SH-SY5Y (cell line): Measurements from ENCODE around the gene ALS2CL.

Source experiments
- GATA2 ChIP-seq: IDR thresholded peaks from 2 replicates; pipeline ENCODE4 v1.6.1; 2011; ENCODE audit warnings: mild to moderate bottlenecking, low read depth, low read length
- GATA3 ChIP-seq: IDR thresholded peaks from 2 replicates; pipeline ENCODE4 v1.6.1; 2011; ENCODE audit warnings: low read depth, mild to moderate bottlenecking, low read length, moderate library complexity

GRCh38 chr3:46680298-46680826 is 13.1 kb downstream of the ALS2CL start:
- TF ChIP-seq GATA2, result no peak
- no peak for TF ChIP-seq GATA3
